ENCODE results near the gene NRCAM.

- TF ChIP-seq CTCF (IDR thresholded peaks at IDR 0.05) (no peak), EZH2 (IDR thresholded peaks at IDR 0.05; ENCODE audit: borderline replicate concordance, insufficient read depth, low read depth, low read length, poor library complexity, severe bottlenecking) (no peak)
Observed at GRCh38 chr7:108108131-108108530, 348.1 kb downstream of the NRCAM start.

Data from B cell (primary cell).